Measurements from ENCODE around the gene TSPAN5. TPM values are rescaled to one million over a fixed set of nuclear protein-coding genes. Genes with fewer than 3 reads are reported as not detected.

The TSPAN5 gene
- total RNA-seq, 2 experiments from 2014 or later = 1.8 to 2.8 TPM

- H3K27me3 Mint-ChIP-seq = no peaks in the 10 kb centered on the region
- Histone ChIP-seq H3K4me1 (ENCODE audit: insufficient read depth, low read length) (no peaks in the 10 kb centered on the region), H3K9me3 (ENCODE audit: control insufficient read depth in 1 of 2, insufficient read depth in 1 of 2, low read length in 2 of 2) (no peaks in the 10 kb centered on the region), H3K27ac (ENCODE audit: low read depth in 1 of 2, low read length in 2 of 2) (no peak overlapping the region), H3K4me3 (ENCODE audit: low read length) (no peak overlapping the region), H3K36me3 (ENCODE audit: insufficient read depth, low read length) (peaks cover 3% of the 10 kb centered on the region), H3K27me3 (ENCODE audit: control insufficient read depth in 1 of 2, insufficient read depth in 2 of 2, low read length in 2 of 2) (no peaks in the 10 kb centered on the region)
- H3K36me3 Mint-ChIP-seq (ENCODE audit: low read depth) = no peaks in the 10 kb centered on the region
- TF ChIP-seq CTCF (IDR thresholded peaks at IDR 0.05) = no peak
- H3K4me1 Mint-ChIP-seq (ENCODE audit: low read depth) = peaks cover 52% of the 10 kb centered on the region
- H3K4me3 Mint-ChIP-seq = no peak overlapping the region
- CTCF ChIA-PET = no interaction called here
- intact Hi-C loops (cut with DNase I, micrococcal nuclease) = no loop called here
- DNase-seq (no peak), ATAC-seq (ENCODE audit: poor library complexity) (no peak)
- H3K27ac Mint-ChIP-seq = no peak overlapping the region
- POLR2A ChIA-PET = no interaction called here
- no peaks in the 10 kb centered on the region for H3K9me3 Mint-ChIP-seq
These were observed 88.1 kb downstream of the TSPAN5 start for GRCh38 chr4:98570151-98570797.

GRCh38 chr4:98568941-98569663 lies 89.3 kb downstream of the TSPAN5 start:
- Mint-ChIP-seq H3K4me1 (ENCODE audit: low read depth) (peaks cover 58% of the 10 kb centered on the region), H3K27me3 (no peaks in the 10 kb centered on the region), H3K9me3 (no peaks in the 10 kb centered on the region), H3K36me3 (ENCODE audit: low read depth) (no peaks in the 10 kb centered on the region), H3K4me3 (no peak overlapping the region), H3K27ac (no peak overlapping the region)
- TF ChIP-seq CTCF (IDR thresholded peaks at IDR 0.05) = no peak
- Histone ChIP-seq H3K9me3 (ENCODE audit: control insufficient read depth in 1 of 2, insufficient read depth in 1 of 2, low read length in 2 of 2) (no peaks in the 10 kb centered on the region), H3K4me3 (ENCODE audit: low read length) (no peak overlapping the region), H3K27me3 (ENCODE audit: control insufficient read depth in 1 of 2, insufficient read depth in 2 of 2, low read length in 2 of 2) (no peaks in the 10 kb centered on the region), H3K36me3 (ENCODE audit: insufficient read depth, low read length) (no peaks in the 10 kb centered on the region), H3K4me1 (ENCODE audit: insufficient read depth, low read length) (no peaks in the 10 kb centered on the region), H3K27ac (ENCODE audit: low read depth in 1 of 2, low read length in 2 of 2) (no peak overlapping the region)
- DNase-seq (no peak), ATAC-seq (ENCODE audit: poor library complexity) (no peak)
- ChIA-PET CTCF (interaction anchor here (1.5 kb wide), 1 partner anchor 15 kb away, joined by 3 read pairs; no protein-coding TSS in a partner anchor), POLR2A (no interaction called here)
- intact Hi-C loops (cut with DNase I, micrococcal nuclease) = no loop called here

- Histone ChIP-seq H3K27me3 (ENCODE audit: control insufficient read depth in 1 of 2, insufficient read depth in 2 of 2, low read length in 2 of 2) (no peaks in the 10 kb centered on the region), H3K4me3 (ENCODE audit: low read length) (no peak overlapping the region), H3K27ac (ENCODE audit: low read depth in 1 of 2, low read length in 2 of 2) (no peak overlapping the region), H3K36me3 (ENCODE audit: insufficient read depth, low read length) (no peaks in the 10 kb centered on the region), H3K9me3 (ENCODE audit: control insufficient read depth in 1 of 2, insufficient read depth in 1 of 2, low read length in 2 of 2) (no peaks in the 10 kb centered on the region), H3K4me1 (ENCODE audit: insufficient read depth, low read length) (no peaks in the 10 kb centered on the region)
- Mint-ChIP-seq H3K4me3 (no peak overlapping the region), H3K36me3 (ENCODE audit: low read depth) (no peaks in the 10 kb centered on the region), H3K4me1 (ENCODE audit: low read depth) (peaks cover 60% of the 10 kb centered on the region), H3K9me3 (no peaks in the 10 kb centered on the region), H3K27ac (no peak overlapping the region), H3K27me3 (no peaks in the 10 kb centered on the region)
- ATAC-seq (ENCODE audit: poor library complexity) = no peak
- ChIA-PET POLR2A (no interaction called here), CTCF (no interaction called here)
- TF ChIP-seq CTCF (IDR thresholded peaks at IDR 0.05) = no peak
- intact Hi-C loops (cut with DNase I, micrococcal nuclease) = no loop called here
- DNase-seq = no peak
These were observed 90.8 kb downstream of the TSPAN5 start for GRCh38 chr4:98567611-98568010.
